K562 (cell line): ENCODE measurements around the gene HS6ST1. TPM values are rescaled to one million over a fixed set of nuclear protein-coding genes. Genes with fewer than 3 reads are reported as not detected.

Experiments
- ATAC-seq: fragments of 200-7000 bp; cut with Tn5 transposase; 3 replicates; pipeline ENCODE4 v1.9.1; 2020; ENCODE audit warnings: moderate library complexity
- BruUV-seq: library from RNA; stranded (reverse); fragments of 400-500 nt; replicated peaks from 2 replicates; lab custom pipeline; 2021; lab: Mats Ljungman, UMichigan
- CTCF ChIA-PET: fragments of 300-600 bp; formaldehyde crosslinking; extraction: SDS; loops from one replicate; lab custom pipeline; 2021; ENCODE audit warnings: low intra/inter-chr PET ratio; lab: Yijun Ruan, JAX
- POLR2A ChIA-PET: fragments of 300-600, 350-650 bp; sonication (Branson Sonifier 250); formaldehyde crosslinking; extraction: SDS; loops from one replicate; lab custom pipeline; 2021; ENCODE audit warnings: antibody characterized with exemption, inconsistent platforms; lab: Yijun Ruan, JAX
- DNase-seq, 4 experiments: peaks; one replicate each; pipeline versions ENCODE4 v3.0.0 to v3.0.0-alpha.2; 2011 to 2018; ENCODE audit warnings: low spot score in 3 of 4, mixed read lengths in 3 of 4; ENCODE audit errors: extremely low read depth in 1 of 4
- FAIRE-seq: peaks from 2 replicates; lab custom pipeline; 2011; peaks lifted over from hg19 to GRCh38; lab: Jason Lieb, UNC
- H2AFZ ChIP-seq: 2 replicates; pipeline ENCODE4 v1.6.0; 2011; ENCODE audit warnings: low read depth, low read length, control low read depth, inconsistent platforms
- H3K27ac ChIP-seq: fragments of 200-600 bp; 3 replicates; pipeline ENCODE4 v1.8.0; 2011; ENCODE audit warnings: low read depth, mild to moderate bottlenecking, control low read depth, inconsistent platforms, low read length, moderate library complexity, mixed read lengths; ENCODE audit errors: extremely low read depth
- H3K27me3 ChIP-seq, 2 experiments: fragments of 300-600 bp in 1 of 2; 2 replicates in 1 of 2; 3 replicates in 1 of 2; pipeline versions ENCODE4 v1.6.0 to v1.8.0; 2011; ENCODE audit warnings: inconsistent platforms in 2 of 2, low read length in 2 of 2, mild to moderate bottlenecking in 1 of 2, mixed read lengths in 1 of 2, moderate library complexity in 1 of 2; ENCODE audit not compliant: control insufficient read depth in 2 of 2, insufficient read depth in 2 of 2
- H3K36me3 ChIP-seq: fragments of 300-600 bp; 3 replicates; pipeline ENCODE4 v1.8.0; 2011; ENCODE audit warnings: mild to moderate bottlenecking, low read length, inconsistent platforms; ENCODE audit not compliant: control insufficient read depth, insufficient read depth
- H3K4me1 ChIP-seq, 2 experiments: fragments of 200-600 bp in 1 of 2; replicated peaks in 1 of 2; 2 replicates in 1 of 2; 3 replicates in 1 of 2; pipeline versions ENCODE4 v1.5.1 to v1.8.0; 2011; ENCODE audit warnings: inconsistent platforms in 2 of 2, low read length in 2 of 2, mild to moderate bottlenecking in 1 of 2, mixed read lengths in 1 of 2, moderate library complexity in 1 of 2; ENCODE audit not compliant: control insufficient read depth in 2 of 2, insufficient read depth in 2 of 2
- H3K4me2 ChIP-seq: 2 replicates; pipeline ENCODE4 v1.6.1; 2011; ENCODE audit warnings: low read length, control low read depth, inconsistent platforms, mixed read lengths; ENCODE audit not compliant: insufficient read depth
- H3K4me3 ChIP-seq: fragments of 200-600 bp; sonication (generic), shearing (Covaris generic); 2 replicates; pipeline ENCODE4 v1.5.1; 2016; ENCODE audit warnings: control low read depth, inconsistent platforms
- H3K79me2 ChIP-seq: fragments of 200-600 bp; 3 replicates; pipeline ENCODE4 v1.8.0; 2011; ENCODE audit warnings: low read length, inconsistent platforms; ENCODE audit not compliant: control insufficient read depth, insufficient read depth
- H3K9ac ChIP-seq, 2 experiments: 2 replicates each; pipeline versions ENCODE4 v1.6.0 to v1.6.1; 2011; ENCODE audit warnings: low read depth in 2 of 2, low read length in 2 of 2, control low read depth in 1 of 2, inconsistent platforms in 1 of 2, mild to moderate bottlenecking in 1 of 2, mixed read lengths in 1 of 2; ENCODE audit not compliant: insufficient read depth in 1 of 2
- H3K9me1 ChIP-seq: one replicate; pipeline ENCODE4 v1.6.0; 2011; ENCODE audit warnings: inconsistent platforms, mild to moderate bottlenecking, low read length, moderate library complexity; ENCODE audit not compliant: control insufficient read depth, insufficient read depth
- H3K9me3 ChIP-seq: replicated peaks from 2 replicates; pipeline ENCODE4 v1.5.1; 2011; ENCODE audit warnings: low read depth, low read length, inconsistent platforms; ENCODE audit not compliant: control insufficient read depth, insufficient read depth
- H4K20me1 ChIP-seq: replicated peaks from 2 replicates; pipeline ENCODE4 v1.6.1; 2011; ENCODE audit warnings: low read length, inconsistent platforms, mixed read lengths; ENCODE audit not compliant: control insufficient read depth, insufficient read depth
- CBFA2T3 ChIP-seq: fragments of 450-650 bp; IDR thresholded peaks from 2 replicates; pipeline ENCODE4 v1.6.1; 2017
- CTBP1 ChIP-seq: fragments of 450-650 bp; IDR thresholded peaks from 2 replicates; pipeline ENCODE4 v1.6.1; 2016; ENCODE audit warnings: borderline replicate concordance
- ESRRB ChIP-seq: fragments of 250-450 bp; sonication (Bioruptor Pico); IDR thresholded peaks from 2 replicates; pipeline ENCODE4 v1.5.0; 2020; ENCODE audit warnings: mild to moderate bottlenecking, moderate library complexity, borderline replicate concordance
- FOS ChIP-seq: IDR thresholded peaks from 3 replicates; pipeline ENCODE4 v1.6.1; 2011; ENCODE audit not compliant: insufficient read length; ENCODE audit errors: extremely low read depth
- NRF1 ChIP-seq, 2 experiments: fragments of 450-650 bp; IDR thresholded peaks in 1 of 2; conservative IDR thresholded peaks in 1 of 2; 2 replicates each; pipeline ENCODE4 v1.6.1; 2014; ENCODE audit warnings: mild to moderate bottlenecking in 2 of 2
- PHF20 ChIP-seq: fragments of 450-650 bp; IDR thresholded peaks from 2 replicates; pipeline ENCODE4 v1.6.1; 2018; ENCODE audit not compliant: partially characterized antibody
- RAD21 ChIP-seq, 2 experiments: fragments of 250-450 bp in 1 of 2; fragments of 450-650 bp in 1 of 2; sonication (Bioruptor Pico) in 1 of 2; formaldehyde crosslinking in 1 of 2; IDR thresholded peaks in 1 of 2; conservative IDR thresholded peaks in 1 of 2; 2 replicates each; pipeline versions ENCODE4 v1.4.0 to v1.8.0; 2020 to 2022; ENCODE audit warnings: mild to moderate bottlenecking in 2 of 2, moderate library complexity in 1 of 2
- RBM22 ChIP-seq: fragments of 200-400 bp; formaldehyde crosslinking; IDR thresholded peaks from 2 replicates; pipeline ENCODE4 v1.6.1; 2018; ENCODE audit warnings: low read length, low read depth; ENCODE audit not compliant: poor library complexity, severe bottlenecking
- SNIP1 ChIP-seq: fragments of 450-650 bp; IDR thresholded peaks from 2 replicates; pipeline ENCODE4 v1.7.1; 2017; ENCODE audit warnings: low read depth, mild to moderate bottlenecking
- SOX6 ChIP-seq: fragments of 450-650 bp; IDR thresholded peaks from 2 replicates; pipeline ENCODE4 v1.6.1; 2014; ENCODE audit warnings: mild to moderate bottlenecking
- SRSF7 ChIP-seq: fragments of 200-400 bp; formaldehyde crosslinking; optimal IDR thresholded peaks from 2 replicates; pipeline ENCODE3; 2017; ENCODE audit warnings: mild to moderate bottlenecking, low read depth, low read length
- TEAD1 ChIP-seq, 2 experiments: fragments of 450-650 bp in 1 of 2; sonication (generic) in 1 of 2; formaldehyde crosslinking; IDR thresholded peaks; 2 replicates each; pipeline versions ENCODE4 v1.4.0 to v1.8.0; 2020 to 2022; ENCODE audit warnings: mild to moderate bottlenecking in 2 of 2, missing genetic modification reagents in 1 of 2
- TSC22D4 ChIP-seq: fragments of 450-650 bp; IDR thresholded peaks from 2 replicates; pipeline ENCODE4 v1.6.1; 2016; ENCODE audit warnings: missing genetic modification characterization, missing biosample characterization, control low read depth
- ZC3H8 ChIP-seq: fragments of 450-650 bp; IDR thresholded peaks from 2 replicates; pipeline ENCODE4 v1.6.1; 2017
- ZFP30 ChIP-seq: fragments of 250-450 bp; sonication (Bioruptor Pico); IDR thresholded peaks from 2 replicates; pipeline ENCODE4 v1.8.0; 2022; ENCODE audit warnings: moderate library complexity, mild to moderate bottlenecking, inconsistent platforms, borderline replicate concordance
- ZFP36 ChIP-seq: fragments of 150-350 bp; IDR thresholded peaks from 2 replicates; pipeline ENCODE4 v1.6.1; 2018; ENCODE audit warnings: low read length, low read depth; ENCODE audit not compliant: partially characterized antibody
- ZKSCAN8 ChIP-seq: fragments of 200-800 bp; sonication (Bioruptor generic); IDR thresholded peaks from 2 replicates; pipeline ENCODE4 v1.6.1; 2016; ENCODE audit warnings: missing genetic modification characterization, missing compliant biosample characterization
- WGBS: fragments of 100-300 bp; shearing (Covaris generic); methylation state at CpG from one replicate; pipeline ENCODE4 v1.1.6; 2016; ENCODE audit warnings: low coverage, mixed read lengths; ENCODE audit not compliant: insufficient coverage; ENCODE audit errors: missing lambda C conversion rate; 5-methylcytosine and 5-hydroxymethylcytosine counted together
- in situ Hi-C: fragments of 300-500 bp; cut with MboI; formaldehyde crosslinking; loops from 4 replicates; pipeline ENCODE4 v1.15.0; 2018; ENCODE audit warnings: inconsistent platforms, mixed read lengths
- intact Hi-C: fragments of 100-400 bp; cut with micrococcal nuclease; formaldehyde crosslinking; loops from 2 replicates; pipeline ENCODE4 v1.14.2; 2022
- polyA plus RNA-seq, 8 experiments: library from polyadenylated mRNA; depleted of rRNA in 4 of 8; stranded (reverse) in 5 of 8; unstranded in 3 of 8; fragments of >200 nt; fragmentation: Nextera tagmentation in 2 of 8; fragmentation: Illumina TruSeq in 1 of 8; extraction: Ambion mirVana in 2 of 8; extraction: Trizol in 1 of 8; gene quantifications; 2 replicates each; pipeline versions ENCODE4 v1.2.1 to v1.2.3, GENCODE V29; 2011 to 2014; ENCODE audit warnings: inconsistent platforms in 1 of 8, missing spikeins in 1 of 8
- total RNA-seq, 7 experiments: library from RNA; depleted of rRNA in 6 of 7; stranded (reverse); fragments of >200 nt in 6 of 7; fragmentation: Illumina TruSeq in 2 of 7; extraction: Trizol in 2 of 7; gene quantifications; 2 replicates each; pipeline versions ENCODE4 v1.2.1 to v1.2.3, GENCODE V29; 2011 to 2021; ENCODE audit warnings: low replicate concordance in 1 of 7
- TF ChIP-seq, protein P1 (sequence below): sonication (generic); formaldehyde crosslinking; IDR thresholded peaks from 2 replicates; pipeline ENCODE4 v1.8.0; 2022; ENCODE audit warnings: missing genetic modification reagents, mild to moderate bottlenecking, borderline replicate concordance

HS6ST1 gene
- total and polyA plus RNA-seq, 9 of the 15 experiments (the other 6 are each of a cell fraction or from before 2014, with no cell fraction given): 0.06 to 7.4 (median 3.8) TPM

GRCh38 chr2:128249555-128249954 is 69.1 kb downstream of the HS6ST1 start:
- Histone ChIP-seq H3K36me3 (no peaks in the 10 kb centered on the region), H3K9me3 (no peaks in the 10 kb centered on the region), H4K20me1 (no peaks in the 10 kb centered on the region), H3K4me3 (no peak overlapping the region), H3K4me1 (no peaks in the 10 kb centered on the region; a peak in 2 of 5 replicates), H2AFZ (no peak overlapping the region), H3K9ac (no peak overlapping the region), H3K27me3 (peaks cover under 1 to 13% of the 10 kb centered on the region in 2 experiments), H3K79me2 (no peaks in the 10 kb centered on the region), H3K9me1 (no peaks in the 10 kb centered on the region), H3K27ac (no peak overlapping the region), H3K4me2 (no peak overlapping the region)
- FAIRE-seq (no peak), DNase-seq (no peak), ATAC-seq (no peak)
- POLR2A ChIA-PET: no interaction called here
- 46% methylated on average over 2 of the region's 2 CpGs for WGBS
- intact Hi-C loops (no loop called here), in situ Hi-C loops (no loop called here)
- CTCF ChIA-PET: interaction anchor here (0.6 kb wide), 1 partner anchor 185 kb away, joined by 4 read pairs; no protein-coding TSS in a partner anchor
- TF ChIP-seq CBFA2T3 (no peak), TEAD1 (CRISPR knock-in tag; IDR thresholded peaks at IDR 0.05) (no peak), ESRRB (CRISPR knock-in tag) (no peak), RBM22 (no peak), ZKSCAN8 (CRISPR knock-in tag) (no peak), RAD21 (CRISPR knock-in tag; conservative IDR thresholded peaks at IDR 0.05 in 1 of 2, IDR thresholded peaks at IDR 0.05 in 1 of 2) (no peak), PHF20 (no peak), NRF1 (conservative IDR thresholded peaks at IDR 0.05 in 1 of 2, IDR thresholded peaks at IDR 0.05 in 1 of 2) (no peak), SNIP1 (no peak), SOX6 (no peak), TSC22D4 (tag) (no peak), ZC3H8 (no peak), FOS (no peak), CTBP1 (no peak), ZFP36 (no peak), ZFP30 (CRISPR knock-in tag) (no peak), SRSF7 (no peak)
- TF ChIP-seq, protein P1, sequence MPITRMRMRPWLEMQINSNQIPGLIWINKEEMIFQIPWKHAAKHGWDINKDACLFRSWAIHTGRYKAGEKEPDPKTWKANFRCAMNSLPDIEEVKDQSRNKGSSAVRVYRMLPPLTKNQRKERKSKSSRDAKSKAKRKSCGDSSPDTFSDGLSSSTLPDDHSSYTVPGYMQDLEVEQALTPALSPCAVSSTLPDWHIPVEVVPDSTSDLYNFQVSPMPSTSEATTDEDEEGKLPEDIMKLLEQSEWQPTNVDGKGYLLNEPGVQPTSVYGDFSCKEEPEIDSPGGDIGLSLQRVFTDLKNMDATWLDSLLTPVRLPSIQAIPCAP (CRISPR knock-in tag): no peak
- BruUV-seq: no TSS peak
